Measurements from ENCODE around the gene INO80C. TPM values are rescaled to one million over a fixed set of nuclear protein-coding genes. Genes with fewer than 3 reads are reported as not detected.

The INO80C gene
- total RNA-seq, 1 experiment from 2014 or later = 42.3 TPM

GRCh38 chr18:35497370-35498197, at the start of gene INO80C (continued):
- TF ChIP-seq, protein P1, sequence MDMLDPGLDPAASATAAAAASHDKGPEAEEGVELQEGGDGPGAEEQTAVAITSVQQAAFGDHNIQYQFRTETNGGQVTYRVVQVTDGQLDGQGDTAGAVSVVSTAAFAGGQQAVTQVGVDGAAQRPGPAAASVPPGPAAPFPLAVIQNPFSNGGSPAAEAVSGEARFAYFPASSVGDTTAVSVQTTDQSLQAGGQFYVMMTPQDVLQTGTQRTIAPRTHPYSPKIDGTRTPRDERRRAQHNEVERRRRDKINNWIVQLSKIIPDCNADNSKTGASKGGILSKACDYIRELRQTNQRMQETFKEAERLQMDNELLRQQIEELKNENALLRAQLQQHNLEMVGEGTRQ (CRISPR knock-in tag; IDR thresholded peaks at IDR 0.05) = peak; percentile 52
- TF ChIP-seq TCF7 (CRISPR knock-in tag; IDR thresholded peaks at IDR 0.05; ENCODE audit: low read depth) (no peak), ZNF219 (CRISPR knock-in tag; IDR thresholded peaks at IDR 0.05; ENCODE audit: borderline replicate concordance) (peak; percentile 47; the same call in 1 of the 2 replicates), ZNF416 (CRISPR knock-in tag; IDR thresholded peaks at IDR 0.05) (no peak), CREM (CRISPR knock-in tag; IDR thresholded peaks at IDR 0.05) (0 out of 2 replicates have a peak, but pooled peaks have one; percentile 84), NR2C2 (CRISPR knock-in tag; IDR thresholded peaks at IDR 0.05) (no peak), ESRRA (CRISPR knock-in tag; IDR thresholded peaks at IDR 0.05; ENCODE audit: borderline replicate concordance) (peak; percentile 53; the same call in 1 of the 2 replicates), ERG (CRISPR knock-in tag; IDR thresholded peaks at IDR 0.05) (no peak), FOXJ3 (CRISPR knock-in tag; IDR thresholded peaks at IDR 0.05; ENCODE audit: borderline replicate concordance) (no peak), JAZF1 (CRISPR knock-in tag; IDR thresholded peaks at IDR 0.05) (no peak), E2F1 (CRISPR knock-in tag; IDR thresholded peaks at IDR 0.05) (0 out of 2 replicates have a peak, but pooled peaks have one; percentile 48), E2F5 (CRISPR knock-in tag; IDR thresholded peaks at IDR 0.05) (peak; percentile 18; the same call in 1 of the 2 replicates), CBFB (CRISPR knock-in tag; IDR thresholded peaks at IDR 0.05; ENCODE audit: low read depth) (peak; percentile 73; the same call in 1 of the 2 replicates), FOXP1 (CRISPR knock-in tag; IDR thresholded peaks at IDR 0.05; ENCODE audit: borderline replicate concordance) (peak; percentile 45; the same call in 1 of the 2 replicates), ZNF138 (CRISPR knock-in tag; conservative IDR thresholded peaks at IDR 0.05) (no peak), USF1 (CRISPR knock-in tag; IDR thresholded peaks at IDR 0.05) (peak; percentile 33; the same call in 1 of the 2 replicates), TP53 (CRISPR knock-in tag; IDR thresholded peaks at IDR 0.05) (peak; percentile 26; the same call in 1 of the 2 replicates), MXD4 (CRISPR knock-in tag; IDR thresholded peaks at IDR 0.05; ENCODE audit: borderline replicate concordance) (no peak), NFYB (CRISPR knock-in tag; conservative IDR thresholded peaks at IDR 0.05; ENCODE audit: low read depth) (0 out of 2 replicates have a peak, but pooled peaks have one; percentile 16)
- TF ChIP-seq, protein P2, sequence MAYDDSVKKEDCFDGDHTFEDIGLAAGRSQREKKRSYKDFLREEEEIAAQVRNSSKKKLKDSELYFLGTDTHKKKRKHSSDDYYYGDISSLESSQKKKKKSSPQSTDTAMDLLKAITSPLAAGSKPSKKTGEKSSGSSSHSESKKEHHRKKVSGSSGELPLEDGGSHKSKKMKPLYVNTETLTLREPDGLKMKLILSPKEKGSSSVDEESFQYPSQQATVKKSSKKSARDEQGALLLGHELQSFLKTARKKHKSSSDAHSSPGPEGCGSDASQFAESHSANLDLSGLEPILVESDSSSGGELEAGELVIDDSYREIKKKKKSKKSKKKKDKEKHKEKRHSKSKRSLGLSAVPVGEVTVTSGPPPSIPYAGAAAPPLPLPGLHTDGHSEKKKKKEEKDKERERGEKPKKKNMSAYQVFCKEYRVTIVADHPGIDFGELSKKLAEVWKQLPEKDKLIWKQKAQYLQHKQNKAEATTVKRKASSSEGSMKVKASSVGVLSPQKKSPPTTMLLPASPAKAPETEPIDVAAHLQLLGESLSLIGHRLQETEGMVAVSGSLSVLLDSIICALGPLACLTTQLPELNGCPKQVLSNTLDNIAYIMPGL (CRISPR knock-in tag; IDR thresholded peaks at IDR 0.05) = peak; percentile 60; the same call in 1 of the 2 replicates
- TF ChIP-seq, protein P3, sequence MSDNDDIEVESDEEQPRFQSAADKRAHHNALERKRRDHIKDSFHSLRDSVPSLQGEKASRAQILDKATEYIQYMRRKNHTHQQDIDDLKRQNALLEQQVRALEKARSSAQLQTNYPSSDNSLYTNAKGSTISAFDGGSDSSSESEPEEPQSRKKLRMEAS (CRISPR knock-in tag; IDR thresholded peaks at IDR 0.05) = peak; percentile 95

All from WTC11 (cell line).